SKM-1 treated with dmso at 0.1 percent for 144 hours (cell line): ENCODE results near the gene EIF2S3.

Experiments
- DNase-seq: peaks from one replicate; lab custom pipeline; 2025; ENCODE audit not compliant: unreplicated experiment; lab: John Stamatoyannopoulos, UW

EIF2S3 gene

GRCh38 chrX:24125028-24125612 lies 70.4 kb downstream of the EIF2S3 start:
- no peak for DNase-seq
